A549 (cell line): ENCODE data around the gene AURKA.

Experiments
- EP300 ChIP-seq, 2 experiments: fragments of >200 bp; sonication (Bioruptor Twin); formaldehyde crosslinking; IDR thresholded peaks; 2 replicates in 1 of 2; 3 replicates in 1 of 2; pipeline ENCODE4 v1.6.1; 2016 to 2017
- ESRRA ChIP-seq: fragments of 150-350 bp; IDR thresholded peaks from 2 replicates; pipeline ENCODE4 v1.6.1; 2014; ENCODE audit warnings: mild to moderate bottlenecking, low read length, borderline replicate concordance
- NR3C1 ChIP-seq: fragments of >200 bp; sonication (Bioruptor Twin); formaldehyde crosslinking; IDR thresholded peaks from 3 replicates; pipeline ENCODE4 v1.6.1; 2017
- POLR2A ChIP-seq: IDR thresholded peaks from 2 replicates; pipeline ENCODE4 v1.6.1; 2012; ENCODE audit warnings: mild to moderate bottlenecking, low read length
- RAD21 ChIP-seq, 2 experiments: fragments of >200 bp in 1 of 2; sonication (Bioruptor Twin) in 1 of 2; formaldehyde crosslinking in 1 of 2; IDR thresholded peaks in 1 of 2; conservative IDR thresholded peaks in 1 of 2; 2 replicates in 1 of 2; 3 replicates in 1 of 2; pipeline ENCODE4 v1.6.1; 2012 to 2018; ENCODE audit warnings: inconsistent platforms in 1 of 2
- RNF2 ChIP-seq: fragments of 200-600 bp; sonication (generic); IDR thresholded peaks from 2 replicates; pipeline ENCODE4 v1.6.1; 2016; ENCODE audit warnings: low read depth, mild to moderate bottlenecking, antibody characterized with exemption, moderate library complexity, borderline replicate concordance
- SMC3 ChIP-seq: fragments of >200 bp; sonication (Bioruptor Twin); formaldehyde crosslinking; IDR thresholded peaks from 3 replicates; pipeline ENCODE4 v1.6.1; 2018; ENCODE audit warnings: inconsistent platforms
- ZNF302 ChIP-seq: fragments of 250-450 bp; sonication (Bioruptor Pico); IDR thresholded peaks from 2 replicates; pipeline ENCODE4 v1.9.0; 2021; ENCODE audit warnings: inconsistent platforms, mild to moderate bottlenecking, moderate library complexity
- ZSCAN20 ChIP-seq: fragments of 250-450 bp; sonication (Bioruptor Pico); IDR thresholded peaks from 2 replicates; pipeline ENCODE4 v1.8.0; 2022; ENCODE audit warnings: mild to moderate bottlenecking, moderate library complexity
- TF ChIP-seq, protein P1 (sequence below): fragments of >200 bp; sonication (Bioruptor Twin); formaldehyde crosslinking; IDR thresholded peaks from 3 replicates; pipeline ENCODE4 v1.5.1; 2016
- TF ChIP-seq, protein P2 (sequence below): fragments of 450-650 bp; IDR thresholded peaks from 2 replicates; pipeline ENCODE4 v1.6.1; 2014; ENCODE audit warnings: antibody characterized with exemption
- TF ChIP-seq, protein P3 (sequence below): IDR thresholded peaks from 2 replicates; pipeline ENCODE4 v1.6.1; 2012
- TF ChIP-seq, protein P4 (sequence below): fragments of 250-450 bp; sonication (Bioruptor Pico); IDR thresholded peaks from 2 replicates; pipeline ENCODE4 v1.5.0; 2021; ENCODE audit warnings: mild to moderate bottlenecking, moderate library complexity, borderline replicate concordance

DNA sequence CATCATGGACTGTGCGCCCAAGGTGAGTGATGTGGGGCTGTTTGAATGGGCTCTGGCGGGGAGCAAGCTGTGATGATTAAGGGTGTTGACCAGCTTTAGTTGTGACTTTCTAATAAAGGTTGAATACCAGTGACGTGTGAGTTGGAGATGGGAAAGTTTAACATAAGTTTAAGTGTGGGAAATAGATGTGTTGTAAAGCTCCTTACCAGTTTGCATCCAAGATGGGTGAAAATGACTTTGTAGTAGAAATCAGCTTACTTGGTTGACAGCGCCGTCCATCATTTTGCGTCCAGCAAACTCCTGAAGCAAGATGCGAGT lies 20.4 kb upstream of the AURKA start:
- TF ChIP-seq POLR2A (no peak), ZNF302 (CRISPR knock-in tag) (no peak), ZSCAN20 (CRISPR knock-in tag) (no peak), RAD21 (conservative IDR thresholded peaks at IDR 0.05 in 1 of 2, IDR thresholded peaks at IDR 0.05 in 1 of 2) (no peak), RNF2 (no peak), SMC3 (no peak), NR3C1 (no peak), ESRRA (no peak), EP300 (IDR thresholded peaks at IDR 0.05) (no peak)
- TF ChIP-seq, protein P1, sequence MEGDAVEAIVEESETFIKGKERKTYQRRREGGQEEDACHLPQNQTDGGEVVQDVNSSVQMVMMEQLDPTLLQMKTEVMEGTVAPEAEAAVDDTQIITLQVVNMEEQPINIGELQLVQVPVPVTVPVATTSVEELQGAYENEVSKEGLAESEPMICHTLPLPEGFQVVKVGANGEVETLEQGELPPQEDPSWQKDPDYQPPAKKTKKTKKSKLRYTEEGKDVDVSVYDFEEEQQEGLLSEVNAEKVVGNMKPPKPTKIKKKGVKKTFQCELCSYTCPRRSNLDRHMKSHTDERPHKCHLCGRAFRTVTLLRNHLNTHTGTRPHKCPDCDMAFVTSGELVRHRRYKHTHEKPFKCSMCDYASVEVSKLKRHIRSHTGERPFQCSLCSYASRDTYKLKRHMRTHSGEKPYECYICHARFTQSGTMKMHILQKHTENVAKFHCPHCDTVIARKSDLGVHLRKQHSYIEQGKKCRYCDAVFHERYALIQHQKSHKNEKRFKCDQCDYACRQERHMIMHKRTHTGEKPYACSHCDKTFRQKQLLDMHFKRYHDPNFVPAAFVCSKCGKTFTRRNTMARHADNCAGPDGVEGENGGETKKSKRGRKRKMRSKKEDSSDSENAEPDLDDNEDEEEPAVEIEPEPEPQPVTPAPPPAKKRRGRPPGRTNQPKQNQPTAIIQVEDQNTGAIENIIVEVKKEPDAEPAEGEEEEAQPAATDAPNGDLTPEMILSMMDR, result no peak
- TF ChIP-seq, protein P2, sequence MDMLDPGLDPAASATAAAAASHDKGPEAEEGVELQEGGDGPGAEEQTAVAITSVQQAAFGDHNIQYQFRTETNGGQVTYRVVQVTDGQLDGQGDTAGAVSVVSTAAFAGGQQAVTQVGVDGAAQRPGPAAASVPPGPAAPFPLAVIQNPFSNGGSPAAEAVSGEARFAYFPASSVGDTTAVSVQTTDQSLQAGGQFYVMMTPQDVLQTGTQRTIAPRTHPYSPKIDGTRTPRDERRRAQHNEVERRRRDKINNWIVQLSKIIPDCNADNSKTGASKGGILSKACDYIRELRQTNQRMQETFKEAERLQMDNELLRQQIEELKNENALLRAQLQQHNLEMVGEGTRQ, result no peak
- TF ChIP-seq, protein P3, sequence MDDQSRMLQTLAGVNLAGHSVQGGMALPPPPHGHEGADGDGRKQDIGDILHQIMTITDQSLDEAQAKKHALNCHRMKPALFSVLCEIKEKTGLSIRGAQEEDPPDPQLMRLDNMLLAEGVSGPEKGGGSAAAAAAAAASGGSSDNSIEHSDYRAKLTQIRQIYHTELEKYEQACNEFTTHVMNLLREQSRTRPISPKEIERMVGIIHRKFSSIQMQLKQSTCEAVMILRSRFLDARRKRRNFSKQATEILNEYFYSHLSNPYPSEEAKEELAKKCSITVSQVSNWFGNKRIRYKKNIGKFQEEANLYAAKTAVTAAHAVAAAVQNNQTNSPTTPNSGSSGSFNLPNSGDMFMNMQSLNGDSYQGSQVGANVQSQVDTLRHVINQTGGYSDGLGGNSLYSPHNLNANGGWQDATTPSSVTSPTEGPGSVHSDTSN, result no peak
- TF ChIP-seq, protein P4, sequence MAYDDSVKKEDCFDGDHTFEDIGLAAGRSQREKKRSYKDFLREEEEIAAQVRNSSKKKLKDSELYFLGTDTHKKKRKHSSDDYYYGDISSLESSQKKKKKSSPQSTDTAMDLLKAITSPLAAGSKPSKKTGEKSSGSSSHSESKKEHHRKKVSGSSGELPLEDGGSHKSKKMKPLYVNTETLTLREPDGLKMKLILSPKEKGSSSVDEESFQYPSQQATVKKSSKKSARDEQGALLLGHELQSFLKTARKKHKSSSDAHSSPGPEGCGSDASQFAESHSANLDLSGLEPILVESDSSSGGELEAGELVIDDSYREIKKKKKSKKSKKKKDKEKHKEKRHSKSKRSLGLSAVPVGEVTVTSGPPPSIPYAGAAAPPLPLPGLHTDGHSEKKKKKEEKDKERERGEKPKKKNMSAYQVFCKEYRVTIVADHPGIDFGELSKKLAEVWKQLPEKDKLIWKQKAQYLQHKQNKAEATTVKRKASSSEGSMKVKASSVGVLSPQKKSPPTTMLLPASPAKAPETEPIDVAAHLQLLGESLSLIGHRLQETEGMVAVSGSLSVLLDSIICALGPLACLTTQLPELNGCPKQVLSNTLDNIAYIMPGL (CRISPR knock-in tag), result no peak
